Left lung (tissue), 10 donors: ENCODE data around the gene INTU. TPM values are rescaled to one million over a fixed set of nuclear protein-coding genes. Genes with fewer than 3 reads are reported as not detected.

ENCODE experiments used
- ATAC-seq: fragments of 200-7000 bp; cut with Tn5 transposase; one replicate; pipeline ENCODE4 v1.9.1; 2020; ENCODE audit warnings: moderate library complexity
- DNase-seq, 4 donors: peaks; one replicate each; pipeline ENCODE4 v3.0.0-alpha.2; 2013 to 2020
- H3K27ac ChIP-seq, 2 donors: fragments of 200-600 bp; sonication (generic) in 1 of 2; one replicate each; pipeline versions ENCODE4 v1.5.0 to v1.8.0; 2020 to 2021
- H3K27me3 ChIP-seq, 2 donors: fragments of 200-600 bp; sonication (generic) in 1 of 2; one replicate each; pipeline versions ENCODE4 v1.5.0 to v1.8.0; 2020 to 2021
- H3K36me3 ChIP-seq, 2 donors: fragments of 200-600 bp; sonication (generic) in 1 of 2; one replicate each; pipeline versions ENCODE4 v1.5.0 to v1.8.0; 2020 to 2021
- H3K4me1 ChIP-seq, 2 donors: fragments of 200-600 bp; one replicate each; pipeline ENCODE4 v1.8.0; 2021
- H3K4me3 ChIP-seq, 2 donors: fragments of 200-600 bp; sonication (generic) in 1 of 2; one replicate each; pipeline versions ENCODE4 v1.5.0 to v1.8.0; 2020 to 2021; ENCODE audit warnings: mild to moderate bottlenecking in 1 of 2
- H3K9me3 ChIP-seq, 2 donors: fragments of 200-600 bp; sonication (generic) in 1 of 2; one replicate each; pipeline versions ENCODE4 v1.5.0 to v1.8.0; 2020 to 2021
- CTCF ChIP-seq, 2 donors: fragments of 200-600 bp; sonication (generic) in 1 of 2; IDR thresholded peaks; one replicate each; pipeline versions ENCODE4 v1.5.0 to v1.8.0; 2021; ENCODE audit warnings: antibody characterized with exemption in 2 of 2
- intact Hi-C, 2 donors: fragments of 100-400 bp; cut with DNase I; formaldehyde crosslinking; loops; one replicate each; pipeline versions ENCODE4 v1.11.2 to v1.14.2; 2022
- polyA plus RNA-seq, 6 donors: library from polyadenylated mRNA; unstranded; fragments of 120-200 nt; gene quantifications; one replicate each; pipeline ENCODE4 v1.2.1, GENCODE V29; 2013; ENCODE audit not compliant: insufficient read length in 6 of 6
- total RNA-seq, 2 donors: library from RNA; stranded (reverse); fragmentation: NEBNext Ultra II Directional; extraction: Animal tissue kit (Norgen Biotek cat#: 25700); gene quantifications; one replicate each; pipeline ENCODE4 v1.2.1, GENCODE V29; 2021
- donor health status: DM: no; HTN: yes; CAD: no.
- donor health status: DM: no; HTN: no; CAD: no.

INTU gene
- total and polyA plus RNA-seq, 8 donors, result 8.8 to 48.2 (median 31.1) TPM

GRCh38 chr4:127601029-127601428 is 31.7 kb upstream of the INTU start:
- intact Hi-C loops, result no loop called here
- ATAC-seq (no peak), DNase-seq (peak in 1 of 4 donors; percentile 32)
- Histone ChIP-seq H3K36me3 (no peaks in the 10 kb centered on the region), H3K27ac (no peak overlapping the region), H3K9me3 (no peaks in the 10 kb centered on the region), H3K4me3 (no peak overlapping the region), H3K27me3 (peaks cover 5 to 8% of the 10 kb centered on the region in 2 donors), H3K4me1 (no peaks in the 10 kb centered on the region)
- TF ChIP-seq CTCF (IDR thresholded peaks at IDR 0.05), result peak in 1 of 2 donors; percentile 36

- peak; percentile 62 for ATAC-seq
- DNase-seq, result peak in 1 of 4 donors; percentile 37
- intact Hi-C loops, result loop anchor here in 1 of 2 donors (2.0 kb wide), 1 partner anchor 128 kb away; no protein-coding TSS in a partner anchor
Measured at GRCh38 chr4:127604949-127605709, 27.6 kb upstream of the INTU start.

GRCh38 chr4:127606823-127607222 is 25.9 kb upstream of the INTU start:
- H3K4me1 ChIP-seq, result no peaks in the 10 kb centered on the region
- no peak overlapping the region for H3K4me3 ChIP-seq
- DNase-seq, result no peak
- no peaks in the 10 kb centered on the region for H3K36me3 ChIP-seq
- H3K27ac ChIP-seq, result no peak overlapping the region
- intact Hi-C loops, result no loop called here
- no peak for ATAC-seq
- no peak for TF ChIP-seq CTCF (IDR thresholded peaks at IDR 0.05)
- H3K9me3 ChIP-seq, result no peaks in the 10 kb centered on the region
- H3K27me3 ChIP-seq, result peaks cover 5 to 8% of the 10 kb centered on the region in 2 donors

More at GRCh38 chr4:127604949-127605709, 27.6 kb upstream of the INTU start:
- Histone ChIP-seq H3K27me3 (peaks cover 5 to 8% of the 10 kb centered on the region in 2 donors), H3K27ac (no peak overlapping the region), H3K9me3 (no peaks in the 10 kb centered on the region), H3K36me3 (no peaks in the 10 kb centered on the region), H3K4me3 (no peak overlapping the region), H3K4me1 (no peaks in the 10 kb centered on the region)
- TF ChIP-seq CTCF (IDR thresholded peaks at IDR 0.05), result peak; percentile 37 to 54

GRCh38 chr4:127609484-127609883 is 23.3 kb upstream of the INTU start:
- no peak for TF ChIP-seq CTCF (IDR thresholded peaks at IDR 0.05)
- Histone ChIP-seq H3K27ac (no peak overlapping the region), H3K27me3 (peaks cover under 1 to 7% of the 10 kb centered on the region in 2 donors), H3K4me1 (no peaks in the 10 kb centered on the region), H3K9me3 (no peaks in the 10 kb centered on the region), H3K4me3 (no peak overlapping the region), H3K36me3 (no peaks in the 10 kb centered on the region)
- intact Hi-C loops, result no loop called here
- ATAC-seq (no peak), DNase-seq (no peak)

- H3K27me3 ChIP-seq, result no peaks in the 10 kb centered on the region
- no peak overlapping the region for H3K4me3 ChIP-seq
- ATAC-seq, result no peak
- H3K9me3 ChIP-seq, result no peaks in the 10 kb centered on the region
- intact Hi-C loops, result no loop called here
- no peaks in the 10 kb centered on the region for H3K4me1 ChIP-seq
- no peak overlapping the region for H3K27ac ChIP-seq
- DNase-seq, result no peak
- TF ChIP-seq CTCF (IDR thresholded peaks at IDR 0.05), result no peak
- no peaks in the 10 kb centered on the region for H3K36me3 ChIP-seq
Measured at GRCh38 chr4:127610488-127610887, 22.3 kb upstream of the INTU start.
